Panc1 (cell line): Measurements from ENCODE around the gene WDR5B. TPM values are rescaled to one million over a fixed set of nuclear protein-coding genes. Genes with fewer than 3 reads are reported as not detected.

Source experiments
- ATAC-seq: fragments of 200-7000 bp; cut with Tn5 transposase; 2 replicates; pipeline ENCODE4 v1.9.1; 2020; ENCODE audit warnings: mild to moderate bottlenecking, moderate library complexity
- BruUV-seq: library from RNA; stranded (reverse); fragments of 400-500 nt; replicated peaks from 2 replicates; lab custom pipeline; 2021; lab: Mats Ljungman, UMichigan
- CTCF ChIA-PET: fragments of 300-600 bp; sonication (Branson Sonifier 250); formaldehyde crosslinking; loops from one replicate; lab custom pipeline; 2022; ENCODE audit warnings: antibody characterized with exemption; lab: Charles Lee
- POLR2A ChIA-PET: fragments of 300-600 bp; sonication (Branson Sonifier 250); formaldehyde crosslinking; loops from one replicate; lab custom pipeline; 2022; ENCODE audit warnings: antibody characterized with exemption; lab: Charles Lee
- DNase-seq: peaks from one replicate; pipeline ENCODE4 v3.0.0-alpha.2; 2010; ENCODE audit warnings: low read depth, low spot score
- H3K27ac ChIP-seq: 2 replicates; pipeline ENCODE4 v1.5.1; 2011; ENCODE audit warnings: mild to moderate bottlenecking, low read length, inconsistent platforms
- H3K27me3 ChIP-seq: fragments of 200-500 bp; sonication (Bioruptor generic); 2 replicates; pipeline ENCODE4 v1.6.0; 2014; ENCODE audit warnings: low read length, inconsistent platforms; ENCODE audit not compliant: control insufficient read depth, insufficient read depth
- H3K36me3 ChIP-seq: fragments of 200-500 bp; sonication (Bioruptor generic); 2 replicates; pipeline ENCODE4 v1.5.1; 2014; ENCODE audit warnings: inconsistent platforms, mild to moderate bottlenecking, low read length, moderate library complexity; ENCODE audit not compliant: control insufficient read depth, insufficient read depth
- H3K4me1 ChIP-seq: 2 replicates; pipeline ENCODE4 v1.5.1; 2011; ENCODE audit warnings: inconsistent platforms, mild to moderate bottlenecking, low read length, moderate library complexity; ENCODE audit not compliant: control insufficient read depth, insufficient read depth
- H3K4me3 ChIP-seq, 2 experiments: 2 replicates each; pipeline ENCODE4 v1.5.1; 2011 to 2012; ENCODE audit warnings: low read depth in 2 of 2, low read length in 2 of 2, mild to moderate bottlenecking in 2 of 2, inconsistent platforms in 1 of 2, moderate library complexity in 1 of 2
- H3K9me3 ChIP-seq: fragments of 200-500 bp; sonication (Bioruptor generic); 2 replicates; pipeline ENCODE4 v1.5.1; 2014; ENCODE audit warnings: low read depth, mild to moderate bottlenecking, inconsistent platforms, low read length, moderate library complexity; ENCODE audit not compliant: control insufficient read depth, insufficient read depth
- POLR2AphosphoS5 ChIP-seq: IDR thresholded peaks from 2 replicates; pipeline ENCODE4 v1.6.1; 2012; ENCODE audit warnings: mild to moderate bottlenecking, low read depth, low read length, moderate library complexity
- SIN3A ChIP-seq: IDR thresholded peaks from 2 replicates; pipeline ENCODE4 v1.6.1; 2012; ENCODE audit warnings: low read depth, mild to moderate bottlenecking, low read length, moderate library complexity, borderline replicate concordance; ENCODE audit not compliant: insufficient read depth
- TCF7L2 ChIP-seq: IDR thresholded peaks from 2 replicates; pipeline ENCODE4 v1.6.1; 2011; ENCODE audit warnings: mild to moderate bottlenecking, low read depth, low read length, inconsistent platforms
- in situ Hi-C: cut with HindIII; loops from 2 replicates; pipeline ENCODE4 v1.10.0; 2016; ENCODE audit warnings: low sequenced_read_pairs, low pct_unique_long_range_greater_than_20kb
- intact Hi-C: fragments of 100-400 bp; cut with micrococcal nuclease; formaldehyde crosslinking; loops from one replicate; pipeline ENCODE4 v1.10.0; 2022; ENCODE audit not compliant: unreplicated experiment
- total RNA-seq: library from RNA; stranded (reverse); gene quantifications from one replicate; pipeline ENCODE4 v1.2.1, GENCODE V29; 2021; ENCODE audit not compliant: unreplicated experiment
- TF ChIP-seq, protein P1 (sequence below), 2 experiments: IDR thresholded peaks; 2 replicates each; pipeline ENCODE4 v1.6.1; 2011 to 2012; ENCODE audit warnings: low read depth in 2 of 2, control low read depth in 1 of 2, low read length in 1 of 2, mild to moderate bottlenecking in 1 of 2, moderate library complexity in 1 of 2; ENCODE audit not compliant: insufficient read depth in 1 of 2
- TF ChIP-seq, protein P2 (sequence below): fragments of 450-650 bp; IDR thresholded peaks from 2 replicates; pipeline ENCODE4 v1.5.1; 2017; ENCODE audit warnings: mild to moderate bottlenecking

The WDR5B gene
- total RNA-seq, 1 experiment from 2014 or later: 5.5 TPM

DNA sequence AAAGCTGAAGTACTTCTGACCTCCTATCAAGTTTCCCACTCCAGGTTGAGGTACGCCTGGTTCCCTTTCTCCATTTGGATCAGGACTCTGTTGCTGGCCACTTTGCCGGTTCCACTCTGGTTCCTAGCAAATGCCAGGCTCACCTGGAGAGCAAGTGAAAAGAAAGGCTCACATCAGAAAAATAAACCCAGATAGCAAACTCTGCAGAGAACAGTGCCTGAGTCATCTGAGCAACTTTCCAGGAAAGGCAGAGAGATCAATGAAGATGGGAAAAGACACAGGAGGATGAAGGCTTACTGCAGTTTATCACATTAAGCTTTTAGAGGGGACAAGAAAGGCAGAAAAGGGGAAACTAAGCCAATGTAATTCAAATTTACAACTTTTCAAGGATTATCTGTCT, 41.8 kb upstream of the WDR5B start:
- DNase-seq (no peak), ATAC-seq (no peak)
- no peaks in the 10 kb centered on the region for H3K27me3 ChIP-seq
- no peak overlapping the region for H3K27ac ChIP-seq
- TF ChIP-seq, protein P1, sequence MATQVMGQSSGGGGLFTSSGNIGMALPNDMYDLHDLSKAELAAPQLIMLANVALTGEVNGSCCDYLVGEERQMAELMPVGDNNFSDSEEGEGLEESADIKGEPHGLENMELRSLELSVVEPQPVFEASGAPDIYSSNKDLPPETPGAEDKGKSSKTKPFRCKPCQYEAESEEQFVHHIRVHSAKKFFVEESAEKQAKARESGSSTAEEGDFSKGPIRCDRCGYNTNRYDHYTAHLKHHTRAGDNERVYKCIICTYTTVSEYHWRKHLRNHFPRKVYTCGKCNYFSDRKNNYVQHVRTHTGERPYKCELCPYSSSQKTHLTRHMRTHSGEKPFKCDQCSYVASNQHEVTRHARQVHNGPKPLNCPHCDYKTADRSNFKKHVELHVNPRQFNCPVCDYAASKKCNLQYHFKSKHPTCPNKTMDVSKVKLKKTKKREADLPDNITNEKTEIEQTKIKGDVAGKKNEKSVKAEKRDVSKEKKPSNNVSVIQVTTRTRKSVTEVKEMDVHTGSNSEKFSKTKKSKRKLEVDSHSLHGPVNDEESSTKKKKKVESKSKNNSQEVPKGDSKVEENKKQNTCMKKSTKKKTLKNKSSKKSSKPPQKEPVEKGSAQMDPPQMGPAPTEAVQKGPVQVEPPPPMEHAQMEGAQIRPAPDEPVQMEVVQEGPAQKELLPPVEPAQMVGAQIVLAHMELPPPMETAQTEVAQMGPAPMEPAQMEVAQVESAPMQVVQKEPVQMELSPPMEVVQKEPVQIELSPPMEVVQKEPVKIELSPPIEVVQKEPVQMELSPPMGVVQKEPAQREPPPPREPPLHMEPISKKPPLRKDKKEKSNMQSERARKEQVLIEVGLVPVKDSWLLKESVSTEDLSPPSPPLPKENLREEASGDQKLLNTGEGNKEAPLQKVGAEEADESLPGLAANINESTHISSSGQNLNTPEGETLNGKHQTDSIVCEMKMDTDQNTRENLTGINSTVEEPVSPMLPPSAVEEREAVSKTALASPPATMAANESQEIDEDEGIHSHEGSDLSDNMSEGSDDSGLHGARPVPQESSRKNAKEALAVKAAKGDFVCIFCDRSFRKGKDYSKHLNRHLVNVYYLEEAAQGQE (IDR thresholded peaks at IDR 0.05; ENCODE audit: insufficient read depth in 1 of 2, low read depth in 2 of 2, low read length in 1 of 2): no peak
- no peak for TF ChIP-seq POLR2AphosphoS5
- no peak for TF ChIP-seq SIN3A
- no peak for TF ChIP-seq TCF7L2
- TF ChIP-seq, protein P2, sequence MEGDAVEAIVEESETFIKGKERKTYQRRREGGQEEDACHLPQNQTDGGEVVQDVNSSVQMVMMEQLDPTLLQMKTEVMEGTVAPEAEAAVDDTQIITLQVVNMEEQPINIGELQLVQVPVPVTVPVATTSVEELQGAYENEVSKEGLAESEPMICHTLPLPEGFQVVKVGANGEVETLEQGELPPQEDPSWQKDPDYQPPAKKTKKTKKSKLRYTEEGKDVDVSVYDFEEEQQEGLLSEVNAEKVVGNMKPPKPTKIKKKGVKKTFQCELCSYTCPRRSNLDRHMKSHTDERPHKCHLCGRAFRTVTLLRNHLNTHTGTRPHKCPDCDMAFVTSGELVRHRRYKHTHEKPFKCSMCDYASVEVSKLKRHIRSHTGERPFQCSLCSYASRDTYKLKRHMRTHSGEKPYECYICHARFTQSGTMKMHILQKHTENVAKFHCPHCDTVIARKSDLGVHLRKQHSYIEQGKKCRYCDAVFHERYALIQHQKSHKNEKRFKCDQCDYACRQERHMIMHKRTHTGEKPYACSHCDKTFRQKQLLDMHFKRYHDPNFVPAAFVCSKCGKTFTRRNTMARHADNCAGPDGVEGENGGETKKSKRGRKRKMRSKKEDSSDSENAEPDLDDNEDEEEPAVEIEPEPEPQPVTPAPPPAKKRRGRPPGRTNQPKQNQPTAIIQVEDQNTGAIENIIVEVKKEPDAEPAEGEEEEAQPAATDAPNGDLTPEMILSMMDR: no peak
- intact Hi-C loops (loop anchor here (2.0 kb wide), 1 partner anchor 221 kb away; no protein-coding TSS in a partner anchor), in situ Hi-C loops (no loop called here)
- no peak overlapping the region for H3K4me3 ChIP-seq
- no peaks in the 10 kb centered on the region for H3K4me1 ChIP-seq
- no TSS peak for BruUV-seq
- H3K36me3 ChIP-seq: peaks cover 53% of the 10 kb centered on the region
- ChIA-PET POLR2A (no interaction called here), CTCF (interaction anchor here (0.7 kb wide), 1 partner anchor 347 kb away, joined by 4 read pairs; no protein-coding TSS in a partner anchor)
- no peaks in the 10 kb centered on the region for H3K9me3 ChIP-seq

DNA sequence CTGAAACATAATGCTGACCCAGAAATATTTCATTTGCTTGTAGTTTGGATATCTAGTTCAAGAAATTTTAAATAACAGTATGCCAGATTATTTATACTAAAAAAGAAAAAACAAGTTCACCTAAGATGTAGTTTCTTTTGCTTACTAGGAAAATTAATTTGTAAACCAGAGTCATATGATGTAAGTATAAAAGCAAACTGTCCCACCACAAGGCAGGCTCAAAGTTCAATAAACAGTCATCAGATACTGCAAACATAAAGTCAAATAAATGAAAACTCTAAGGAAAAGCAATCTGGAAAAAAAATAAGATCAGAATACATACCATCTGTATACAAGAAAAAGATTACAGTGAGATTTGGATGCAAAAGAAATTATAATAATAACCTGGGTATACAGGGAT, 40.2 kb upstream of the WDR5B start:
- ATAC-seq: no peak
- no peak overlapping the region for H3K4me3 ChIP-seq
- BruUV-seq: no TSS peak
- H3K36me3 ChIP-seq: peaks cover 53% of the 10 kb centered on the region
- in situ Hi-C loops: no loop called here
- H3K27me3 ChIP-seq: no peaks in the 10 kb centered on the region
- H3K27ac ChIP-seq: no peak overlapping the region
- DNase-seq: no peak
- ChIA-PET CTCF (no interaction called here), POLR2A (no interaction called here)
- H3K4me1 ChIP-seq: no peaks in the 10 kb centered on the region
- intact Hi-C loops: no loop called here
- H3K9me3 ChIP-seq: no peaks in the 10 kb centered on the region
- TF ChIP-seq, protein P2: no peak
- TF ChIP-seq, protein P1 (IDR thresholded peaks at IDR 0.05; ENCODE audit: insufficient read depth in 1 of 2, low read depth in 2 of 2, low read length in 1 of 2): no peak
- TF ChIP-seq SIN3A (no peak), POLR2AphosphoS5 (no peak), TCF7L2 (no peak)
